ENCODE data around the gene VSIG10.

VSIG10 gene

DNA sequence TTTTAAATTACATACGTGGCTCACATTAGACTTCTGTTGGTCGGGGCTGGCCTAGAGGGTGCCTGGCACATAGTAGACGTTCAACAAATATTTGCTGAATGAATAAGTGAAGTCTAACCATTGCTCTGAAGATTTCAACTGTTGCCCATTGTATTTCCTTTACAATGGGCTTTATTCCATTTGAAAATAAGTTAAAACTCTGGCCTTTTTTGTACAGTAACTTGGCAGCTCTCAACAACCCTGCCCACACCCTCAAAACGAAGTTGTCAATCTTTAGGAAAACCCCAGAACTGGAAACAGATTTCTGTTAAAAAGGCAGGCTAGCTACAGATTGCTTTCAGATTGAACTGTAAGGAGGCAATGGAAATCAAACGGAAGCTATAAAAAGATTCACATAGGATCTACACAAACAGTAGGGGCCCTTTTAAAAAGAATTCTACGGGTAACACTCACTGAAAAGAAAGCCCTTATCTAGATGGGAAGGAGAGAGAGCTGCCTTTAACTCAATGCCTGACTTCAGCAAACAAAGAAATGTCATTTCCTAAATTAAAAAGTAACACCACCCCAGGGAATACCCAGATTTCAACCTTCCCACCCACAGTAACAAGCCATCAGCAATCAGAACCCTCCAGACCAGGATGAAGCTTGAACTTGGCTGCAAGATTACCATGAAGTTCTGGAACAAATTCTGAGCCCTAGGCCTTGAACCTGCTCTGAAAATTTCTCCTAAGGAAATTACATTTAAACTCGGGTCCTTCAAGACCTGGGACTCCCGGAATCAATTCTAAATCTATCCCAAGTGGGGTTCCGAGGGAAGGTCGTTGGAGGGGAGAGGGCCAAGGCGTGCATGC lies 44.2 kb downstream of the VSIG10 start (continued):
- no peak for TF ChIP-seq PRDM2 (tag by site-specific recombination; IDR thresholded peaks at IDR 0.05; ENCODE audit: borderline replicate concordance)
- no peak for TF ChIP-seq ZNF211 (tag by site-specific recombination; IDR thresholded peaks at IDR 0.05; ENCODE audit: low read depth)
- TF ChIP-seq, protein P1, sequence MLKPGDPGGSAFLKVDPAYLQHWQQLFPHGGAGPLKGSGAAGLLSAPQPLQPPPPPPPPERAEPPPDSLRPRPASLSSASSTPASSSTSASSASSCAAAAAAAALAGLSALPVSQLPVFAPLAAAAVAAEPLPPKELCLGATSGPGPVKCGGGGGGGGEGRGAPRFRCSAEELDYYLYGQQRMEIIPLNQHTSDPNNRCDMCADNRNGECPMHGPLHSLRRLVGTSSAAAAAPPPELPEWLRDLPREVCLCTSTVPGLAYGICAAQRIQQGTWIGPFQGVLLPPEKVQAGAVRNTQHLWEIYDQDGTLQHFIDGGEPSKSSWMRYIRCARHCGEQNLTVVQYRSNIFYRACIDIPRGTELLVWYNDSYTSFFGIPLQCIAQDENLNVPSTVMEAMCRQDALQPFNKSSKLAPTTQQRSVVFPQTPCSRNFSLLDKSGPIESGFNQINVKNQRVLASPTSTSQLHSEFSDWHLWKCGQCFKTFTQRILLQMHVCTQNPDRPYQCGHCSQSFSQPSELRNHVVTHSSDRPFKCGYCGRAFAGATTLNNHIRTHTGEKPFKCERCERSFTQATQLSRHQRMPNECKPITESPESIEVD (tag by site-specific recombination; IDR thresholded peaks at IDR 0.05), result peak; percentile 97
- no peak for TF ChIP-seq ZNF785 (tag by site-specific recombination; IDR thresholded peaks at IDR 0.05)
- TF ChIP-seq ZFP37 (tag by site-specific recombination; IDR thresholded peaks at IDR 0.05), result no peak
- peak; percentile 34; the same call in 1 of the 2 replicates for TF ChIP-seq ZNF18 (tag by site-specific recombination; IDR thresholded peaks at IDR 0.05)
- no peak for TF ChIP-seq ZNF792 (tag by site-specific recombination; IDR thresholded peaks at IDR 0.05)
- TF ChIP-seq ZNF654 (tag by site-specific recombination; IDR thresholded peaks at IDR 0.05; ENCODE audit: low read depth), result no peak
- no peak for TF ChIP-seq ZSCAN23 (tag by site-specific recombination; IDR thresholded peaks at IDR 0.05)
- TF ChIP-seq ZNF174 (tag by site-specific recombination; IDR thresholded peaks at IDR 0.05), result no peak
- TF ChIP-seq PRDM4 (tag by site-specific recombination; IDR thresholded peaks at IDR 0.05), result peak; percentile 42; the same call in 1 of the 2 replicates
- TF ChIP-seq ZNF157 (tag by site-specific recombination; IDR thresholded peaks at IDR 0.05), result no peak
- no peak for TF ChIP-seq RBAK (tag by site-specific recombination; IDR thresholded peaks at IDR 0.05)
- no peak for TF ChIP-seq ZNF76 (tag by site-specific recombination; IDR thresholded peaks at IDR 0.05; ENCODE audit: borderline replicate concordance, low read depth)
- TF ChIP-seq ZNF501 (tag by site-specific recombination; IDR thresholded peaks at IDR 0.05), result no peak
- no peak for TF ChIP-seq ZNF830 (tag by site-specific recombination; IDR thresholded peaks at IDR 0.05; ENCODE audit: low read depth)
- TF ChIP-seq ZNF426 (tag by site-specific recombination; IDR thresholded peaks at IDR 0.05), result no peak
- TF ChIP-seq ZSCAN4 (tag by site-specific recombination; IDR thresholded peaks at IDR 0.05), result no peak
- 0 out of 2 replicates have a peak, but pooled peaks have one; percentile 7 for TF ChIP-seq ZEB2 (tag by site-specific recombination; IDR thresholded peaks at IDR 0.05)
- TF ChIP-seq ZNF24 (tag by site-specific recombination; IDR thresholded peaks at IDR 0.05), result no peak
- TF ChIP-seq, protein P2, sequence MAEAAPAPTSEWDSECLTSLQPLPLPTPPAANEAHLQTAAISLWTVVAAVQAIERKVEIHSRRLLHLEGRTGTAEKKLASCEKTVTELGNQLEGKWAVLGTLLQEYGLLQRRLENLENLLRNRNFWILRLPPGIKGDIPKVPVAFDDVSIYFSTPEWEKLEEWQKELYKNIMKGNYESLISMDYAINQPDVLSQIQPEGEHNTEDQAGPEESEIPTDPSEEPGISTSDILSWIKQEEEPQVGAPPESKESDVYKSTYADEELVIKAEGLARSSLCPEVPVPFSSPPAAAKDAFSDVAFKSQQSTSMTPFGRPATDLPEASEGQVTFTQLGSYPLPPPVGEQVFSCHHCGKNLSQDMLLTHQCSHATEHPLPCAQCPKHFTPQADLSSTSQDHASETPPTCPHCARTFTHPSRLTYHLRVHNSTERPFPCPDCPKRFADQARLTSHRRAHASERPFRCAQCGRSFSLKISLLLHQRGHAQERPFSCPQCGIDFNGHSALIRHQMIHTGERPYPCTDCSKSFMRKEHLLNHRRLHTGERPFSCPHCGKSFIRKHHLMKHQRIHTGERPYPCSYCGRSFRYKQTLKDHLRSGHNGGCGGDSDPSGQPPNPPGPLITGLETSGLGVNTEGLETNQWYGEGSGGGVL (tag by site-specific recombination; IDR thresholded peaks at IDR 0.05), result no peak
- TF ChIP-seq ZNF600 (tag by site-specific recombination; IDR thresholded peaks at IDR 0.05), result peak; percentile 43; the same call in 1 of the 2 replicates
- TF ChIP-seq GLIS2 (tag by site-specific recombination; IDR thresholded peaks at IDR 0.05), result no peak
- no peak for TF ChIP-seq ZNF585B (tag by site-specific recombination; IDR thresholded peaks at IDR 0.05)
- TF ChIP-seq ZNF621 (tag by site-specific recombination; IDR thresholded peaks at IDR 0.05), result no peak
